ENCODE results near the gene AGER.
A peak's percentile ranks its signal among the peaks of the same experiment; 100 is the strongest.
"Not testable (repeated sequence)": the region's sequence is repeated elsewhere in the genome, so short reads cannot be mapped to it uniquely, and the experiment has no call there.

Gene AGER

DNA sequence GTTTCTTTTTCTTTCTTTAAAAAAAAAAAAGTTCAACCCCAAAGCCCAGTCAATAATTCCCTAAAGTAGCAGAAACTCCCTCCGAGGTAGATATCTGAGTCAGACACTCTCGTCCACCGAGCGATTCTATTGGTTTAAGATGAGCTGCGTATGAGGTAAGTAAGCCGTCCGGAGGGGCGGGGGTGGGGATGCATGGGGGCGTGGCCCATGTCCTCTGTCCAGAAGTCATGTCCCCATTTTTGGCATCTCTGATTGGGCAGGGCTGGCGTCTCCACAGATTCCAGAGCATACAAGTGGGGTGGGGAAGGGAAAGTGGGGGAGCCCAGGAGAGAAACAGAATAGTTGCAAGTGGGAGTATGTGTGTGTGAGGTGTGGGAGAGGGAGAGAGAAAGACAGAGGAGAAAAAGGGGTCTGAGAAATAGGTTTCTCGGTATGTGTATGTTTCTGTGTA lies 1.7 kb upstream of the AGER start:
- DNase-seq = not testable (repeated sequence)

DNA sequence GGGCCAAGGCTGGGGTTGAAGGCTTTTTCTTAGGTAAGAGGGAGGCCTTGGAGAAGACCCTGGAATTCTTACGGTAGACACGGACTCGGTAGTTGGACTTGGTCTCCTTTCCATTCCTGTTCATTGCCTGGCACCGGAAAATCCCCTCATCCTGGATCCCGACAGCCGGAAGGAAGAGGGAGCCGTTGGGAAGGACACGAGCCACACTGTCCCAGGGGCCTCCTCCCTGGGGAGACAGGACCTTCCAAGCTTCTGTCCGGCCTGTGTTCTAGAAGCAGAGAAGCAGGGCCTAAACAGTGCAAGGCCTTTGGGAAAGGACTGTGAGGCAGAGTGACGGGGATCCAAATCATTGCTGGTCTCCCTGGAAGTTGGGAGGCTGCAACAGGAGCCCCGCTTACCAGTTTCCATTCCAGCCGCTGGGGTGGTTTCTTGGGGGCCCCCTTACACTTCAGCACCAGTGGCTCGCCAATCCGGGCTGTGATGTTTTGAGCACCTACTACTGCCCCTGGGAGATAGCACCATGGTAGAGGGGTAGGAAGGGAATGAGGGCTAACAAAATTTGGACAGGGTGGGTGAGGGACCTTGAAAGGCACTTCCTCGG lies 470 bp downstream of the AGER start:
- DNase-seq = no peak

DNA sequence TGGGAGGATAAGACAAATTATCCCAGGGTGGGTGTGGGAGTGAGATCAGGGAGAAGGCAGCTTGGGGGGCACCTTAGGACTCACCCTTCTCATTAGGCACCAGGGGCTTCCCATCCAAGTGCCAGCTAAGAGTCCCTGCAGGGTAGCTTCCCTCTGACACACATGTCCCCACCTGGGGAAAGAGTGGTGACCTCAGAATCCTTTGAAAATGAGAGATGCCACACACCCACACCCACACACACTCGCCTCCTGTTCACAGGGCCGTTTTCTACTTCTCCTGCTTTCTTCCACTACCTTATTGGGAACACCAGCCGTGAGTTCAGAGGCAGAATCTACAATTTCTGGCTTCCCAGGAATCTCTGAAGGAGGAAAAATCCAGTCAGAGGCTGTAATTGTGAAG lies 1.0 kb downstream of the AGER start:
- no peak for DNase-seq

DNA sequence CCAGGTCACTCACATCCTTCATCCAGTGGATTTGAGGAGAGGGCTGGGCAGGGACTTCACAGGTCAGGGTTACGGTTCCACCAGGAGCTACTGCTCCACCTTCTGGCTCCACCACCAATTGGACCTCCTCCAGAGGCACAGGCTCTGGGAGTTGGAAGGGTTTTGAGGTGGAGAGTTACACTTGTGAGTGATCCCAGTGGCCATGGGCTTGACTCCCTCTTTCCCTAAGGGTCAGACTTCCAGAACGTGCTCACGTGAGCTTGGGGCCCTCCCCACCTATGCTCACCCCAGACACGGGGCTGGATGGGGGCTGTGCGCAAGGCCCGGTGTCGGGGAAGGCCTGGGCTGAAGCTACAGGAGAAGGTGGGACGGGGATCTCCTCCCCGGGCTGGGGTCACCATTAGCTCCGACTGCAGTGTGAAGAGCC lies 1.5 kb downstream of the AGER start:
- no peak for DNase-seq

DNA sequence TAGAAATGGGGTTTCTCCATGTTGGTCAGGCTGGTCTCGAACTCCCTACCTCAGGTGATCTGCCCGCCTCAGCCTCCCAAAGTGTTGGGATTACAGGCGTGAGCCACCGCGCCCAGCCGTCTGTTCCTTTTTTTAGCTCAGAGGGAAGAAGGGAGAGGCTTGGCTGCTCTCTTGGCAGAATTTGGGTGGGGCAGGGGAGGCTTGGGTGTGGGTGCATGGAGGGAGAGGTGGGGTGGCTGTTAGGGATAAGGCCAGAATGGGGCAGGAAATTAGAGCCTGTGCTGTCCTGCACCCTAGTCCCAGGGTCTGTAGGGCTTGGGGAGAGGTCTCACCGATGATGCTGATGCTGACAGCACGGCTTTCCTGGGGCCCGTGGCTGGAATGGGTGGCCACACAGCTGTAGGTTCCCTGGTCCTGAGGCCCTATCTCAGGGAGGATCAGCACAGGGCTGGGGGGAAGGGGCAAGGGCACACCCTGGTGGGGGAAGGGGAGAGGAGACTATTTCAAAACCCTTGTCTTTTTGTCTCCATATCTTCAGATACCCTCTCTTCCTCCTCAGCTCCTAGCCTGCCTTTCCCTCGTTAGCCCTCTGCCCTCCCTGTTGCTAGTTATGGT lies 2.0 kb downstream of the AGER start:
- no peak for DNase-seq

DNA sequence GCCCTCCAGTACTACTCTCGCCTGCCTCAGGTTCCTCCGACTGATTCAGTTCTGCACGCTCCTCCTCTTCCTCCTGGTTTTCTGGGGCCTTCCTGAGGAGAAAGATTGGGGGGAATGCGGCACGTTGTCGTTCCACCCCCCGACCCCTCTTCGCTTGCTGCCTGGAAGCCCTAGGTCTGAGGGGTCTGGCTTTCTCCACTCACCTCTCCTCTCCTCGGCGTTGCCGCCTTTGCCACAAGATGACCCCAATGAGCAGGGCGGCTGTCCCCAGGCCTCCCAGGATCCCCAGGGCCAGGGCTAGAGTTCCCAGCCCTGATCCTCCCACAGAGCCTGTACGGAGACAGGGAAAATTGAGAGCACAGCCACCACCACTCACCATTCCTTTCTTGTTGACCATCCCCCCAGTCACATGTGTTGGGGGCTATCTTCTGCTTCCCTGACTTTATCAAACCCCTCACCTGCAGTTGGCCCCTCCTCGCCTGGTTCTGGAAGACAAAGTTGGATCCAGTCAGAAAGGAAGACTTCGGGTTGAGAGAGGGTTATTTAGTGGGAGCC lies 2.8 kb downstream of the AGER start:
- no peak for DNase-seq

DNA sequence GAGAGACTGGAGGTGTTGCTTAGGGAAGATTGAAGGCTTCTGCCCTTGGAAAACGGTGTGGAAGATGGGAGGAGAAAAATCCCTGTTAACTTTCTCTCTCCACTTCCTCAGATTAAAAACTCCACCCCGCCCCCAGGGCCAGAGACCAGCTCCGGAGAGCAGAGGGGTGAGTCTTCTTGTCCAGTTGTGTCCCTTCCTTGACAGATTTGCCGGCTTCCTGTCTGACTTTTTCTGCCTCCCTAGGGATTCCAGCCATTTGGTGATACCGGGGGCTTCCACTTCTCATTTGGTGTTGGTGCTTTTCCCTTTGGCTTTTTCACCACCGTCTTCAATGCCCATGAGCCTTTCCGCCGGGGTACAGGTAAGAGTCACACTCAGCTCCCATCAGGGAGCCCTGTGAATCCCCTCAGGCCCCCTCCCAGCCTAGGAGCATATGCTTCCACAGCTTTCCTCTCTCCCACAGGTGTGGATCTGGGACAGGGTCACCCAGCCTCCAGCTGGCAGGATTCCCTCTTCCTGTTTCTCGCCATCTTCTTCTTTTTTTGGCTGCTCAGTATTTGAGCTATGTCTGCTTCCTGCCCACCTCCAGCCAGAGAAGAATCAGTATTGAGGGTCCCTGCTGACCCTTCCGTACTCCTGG lies 4.2 kb downstream of the AGER start:
- DNase-seq = no peak

DNA sequence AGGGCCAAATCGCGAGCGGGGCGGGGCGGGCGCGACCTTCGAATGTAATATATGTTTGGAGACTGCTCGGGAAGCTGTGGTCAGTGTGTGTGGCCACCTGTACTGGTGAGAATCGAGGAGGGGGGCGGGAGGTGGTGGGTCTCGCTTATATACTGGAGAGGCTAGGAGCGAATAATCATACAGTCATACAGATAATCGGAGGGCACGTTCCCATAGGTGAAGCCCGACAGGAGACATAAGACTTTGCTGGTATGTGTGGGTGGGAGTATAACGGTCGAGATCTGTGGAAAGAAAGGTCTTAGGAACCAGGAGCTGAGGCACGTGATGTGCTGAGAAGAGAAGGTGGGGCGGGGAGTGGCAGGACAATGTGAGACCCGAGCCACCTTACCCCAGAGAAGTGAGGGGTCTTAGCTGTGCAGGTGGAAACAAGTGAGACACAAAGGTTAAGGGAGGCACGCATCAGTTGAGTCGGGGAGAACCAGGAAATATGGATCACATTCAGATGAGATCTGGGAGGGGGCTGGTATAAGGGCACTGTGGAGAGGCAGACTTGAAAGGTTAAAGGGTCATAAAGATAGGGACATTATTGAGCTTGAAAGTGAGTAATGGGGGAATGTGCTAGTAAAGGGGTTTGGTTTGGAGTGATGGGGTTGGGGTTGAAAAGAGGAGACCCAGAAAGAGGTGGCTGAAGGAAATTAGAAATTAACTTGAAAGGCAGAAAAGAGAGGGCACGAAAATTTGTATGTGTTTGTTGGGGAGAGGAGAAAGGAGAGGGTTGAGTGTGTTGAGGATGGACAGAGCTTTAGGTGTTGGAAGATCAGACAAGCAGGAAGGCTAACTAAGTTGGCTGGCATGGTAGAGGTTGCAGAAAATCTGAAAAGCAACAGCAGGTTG lies 5.3 kb downstream of the AGER start:
- DNase-seq = no peak

DNA sequence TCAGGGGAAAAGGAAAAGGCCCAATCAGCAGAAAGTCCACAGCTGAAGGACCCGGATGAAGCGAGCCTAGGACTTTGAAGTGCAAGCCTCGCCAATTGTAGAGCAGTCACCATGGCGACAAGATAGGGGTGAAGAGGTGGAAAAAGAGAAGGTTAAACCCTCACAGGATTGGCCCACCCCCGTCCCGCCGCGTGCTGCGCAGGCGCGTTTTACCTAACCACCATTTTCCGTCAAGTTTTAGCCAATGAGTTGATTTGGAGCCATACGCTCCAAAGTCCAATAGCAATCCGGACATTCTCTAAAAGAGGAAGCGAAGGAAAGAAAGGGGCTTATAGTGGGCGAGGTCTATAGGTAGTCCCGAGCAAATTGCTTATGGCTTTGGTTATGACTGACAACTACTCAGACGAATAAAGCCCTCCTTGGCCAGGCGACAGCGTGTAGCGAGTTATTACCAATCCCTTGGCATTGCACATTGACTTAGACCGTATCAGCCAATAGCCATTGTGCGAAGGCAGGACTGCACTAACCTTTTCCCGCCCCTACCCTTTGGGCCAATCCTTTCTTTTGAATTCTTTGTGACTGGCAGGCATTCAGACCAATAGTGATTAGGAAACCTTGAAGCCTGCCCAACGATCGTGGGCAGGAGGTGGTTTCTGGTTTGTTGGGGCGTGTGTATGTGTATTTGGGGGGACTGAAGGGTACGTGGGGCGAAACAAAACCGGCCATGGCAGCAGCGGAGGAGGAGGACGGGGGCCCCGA lies 6.1 kb downstream of the AGER start, which contains the start of gene RNF5:
Gene RNF5 (plus strand): TSS at position 618 of the 759 bp plus-strand sequence. CDS start 107 bp downstream, at position 725.
- DNase-seq = peak; percentile 99

DNA sequence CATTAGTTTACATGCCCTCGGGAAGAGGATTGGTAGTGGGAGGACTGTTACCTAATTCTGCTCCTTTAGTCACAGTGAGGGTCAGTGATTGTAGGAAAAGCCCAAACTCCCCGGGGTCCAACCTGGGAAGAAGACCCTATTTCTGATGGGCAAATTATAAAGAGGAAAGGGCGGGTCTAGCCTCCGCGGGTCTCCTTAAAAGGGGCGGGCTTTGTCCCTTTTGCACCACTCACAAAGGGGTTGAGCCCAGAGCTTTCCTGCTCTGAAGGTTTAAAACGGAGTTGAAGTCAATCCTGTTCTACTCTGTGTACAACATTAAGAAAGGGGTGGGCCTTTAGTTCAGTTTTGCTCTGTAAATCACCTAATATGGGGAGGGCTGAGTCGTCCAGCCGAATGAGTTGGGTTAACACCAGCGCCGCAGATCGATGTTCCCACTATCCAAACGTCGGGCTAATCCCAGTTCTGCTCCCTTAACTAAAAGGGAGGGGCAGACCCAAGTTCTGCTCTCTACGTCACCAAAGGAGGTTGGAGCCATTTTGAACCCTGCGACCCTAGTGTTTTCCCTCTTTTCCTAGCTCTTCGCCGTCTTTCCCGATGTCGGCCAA lies 6.8 kb downstream of the AGER start:
- DNase-seq = peak; percentile 63

DNA sequence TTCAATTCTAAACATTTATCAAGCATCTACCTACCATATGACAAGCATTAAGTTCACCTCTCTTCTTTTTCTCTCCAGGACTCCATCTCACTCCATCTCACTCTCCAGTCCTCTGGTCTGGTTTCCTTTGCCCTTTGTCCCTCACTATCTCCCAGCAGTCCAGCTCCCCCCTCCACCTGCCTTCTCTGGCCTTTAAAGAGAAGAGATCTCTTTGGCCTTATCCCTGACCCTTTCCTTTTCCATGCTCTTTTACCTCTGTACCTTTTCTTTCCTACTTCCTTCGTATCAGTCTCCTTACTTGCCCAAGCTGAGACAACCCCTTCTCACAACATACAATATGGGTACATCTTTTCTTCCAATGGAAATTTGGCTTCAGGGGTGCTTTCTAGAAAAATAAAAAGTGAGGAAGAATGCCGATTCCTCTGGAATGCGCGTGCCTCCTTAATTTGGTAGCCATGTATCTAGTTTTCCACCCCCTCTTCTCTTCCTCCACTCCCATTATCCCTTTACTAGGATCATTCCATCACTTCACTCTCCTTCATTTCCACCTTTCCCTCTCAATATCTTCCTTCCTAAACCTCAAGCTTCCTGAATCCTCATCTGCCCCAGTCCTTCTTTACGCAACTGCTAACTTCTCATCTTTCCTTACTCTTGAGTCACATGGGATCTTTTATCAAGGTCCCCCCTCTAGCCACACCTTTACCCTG lies 7.4 kb downstream of the AGER start:
- DNase-seq = no peak

DNA sequence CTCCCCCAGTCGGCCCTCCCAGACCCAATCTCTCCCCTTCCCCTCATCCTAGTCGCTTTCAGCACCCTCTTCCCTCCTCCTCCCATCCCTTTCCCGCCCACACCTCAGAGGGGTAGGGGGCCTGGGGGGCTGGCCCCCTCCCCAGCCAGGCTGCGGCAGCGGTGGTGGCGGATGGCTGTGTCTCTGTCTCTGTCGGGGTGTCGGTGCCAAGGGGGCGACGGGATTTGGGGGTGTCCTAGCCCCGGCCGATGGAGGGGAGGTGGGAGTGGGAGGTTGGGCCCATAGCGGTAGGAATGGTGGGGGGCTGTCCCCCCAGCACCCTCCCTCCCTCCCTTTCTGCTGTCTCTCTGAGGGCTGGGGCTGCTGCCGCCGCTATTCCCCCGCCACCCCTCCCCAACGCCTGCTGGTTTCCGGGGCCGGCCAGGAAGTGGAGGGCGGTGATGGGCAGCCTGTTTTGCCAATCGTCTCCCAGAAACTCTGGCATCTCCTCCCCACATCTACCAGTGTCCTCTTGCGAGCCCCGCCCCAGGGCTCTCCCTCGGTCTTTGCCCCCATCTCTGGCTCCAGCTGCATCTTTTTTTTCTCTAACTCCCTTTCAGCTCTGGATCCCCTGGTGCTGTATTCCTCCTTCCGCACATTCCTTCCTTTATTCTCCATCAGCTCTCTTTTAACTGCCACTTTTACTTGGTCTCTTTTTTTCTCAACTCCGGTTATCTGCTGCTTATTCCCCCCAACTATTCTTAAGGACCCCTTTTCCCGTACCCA lies 8.2 kb downstream of the AGER start, which contains the start of gene AGPAT1:
Gene AGPAT1 (minus strand): TSS at position 374 of the 765 bp plus-strand sequence. CDS start 4,588 bp downstream, outside the sequence.
- peak; percentile 98 for DNase-seq

DNA sequence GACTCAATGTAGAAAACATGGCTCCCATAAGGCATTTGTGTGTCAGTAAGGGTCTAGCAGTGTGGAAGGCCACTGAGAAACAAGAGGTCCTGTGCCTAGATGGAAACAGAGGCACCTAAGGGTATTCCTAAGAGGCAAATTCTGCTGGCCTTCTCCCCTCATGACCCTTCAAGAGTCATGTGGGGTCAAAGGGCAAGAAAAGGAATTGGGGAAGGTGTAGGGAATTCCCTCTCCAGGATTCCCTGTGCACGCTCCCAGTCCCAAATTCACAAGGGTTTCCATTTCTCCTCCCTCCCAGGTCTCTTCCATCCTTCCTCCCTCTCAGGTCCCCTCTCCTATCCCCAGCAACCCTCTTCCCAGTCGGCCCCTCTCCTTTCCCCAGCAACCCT lies 8.7 kb downstream of the AGER start:
- no peak for DNase-seq

DNA sequence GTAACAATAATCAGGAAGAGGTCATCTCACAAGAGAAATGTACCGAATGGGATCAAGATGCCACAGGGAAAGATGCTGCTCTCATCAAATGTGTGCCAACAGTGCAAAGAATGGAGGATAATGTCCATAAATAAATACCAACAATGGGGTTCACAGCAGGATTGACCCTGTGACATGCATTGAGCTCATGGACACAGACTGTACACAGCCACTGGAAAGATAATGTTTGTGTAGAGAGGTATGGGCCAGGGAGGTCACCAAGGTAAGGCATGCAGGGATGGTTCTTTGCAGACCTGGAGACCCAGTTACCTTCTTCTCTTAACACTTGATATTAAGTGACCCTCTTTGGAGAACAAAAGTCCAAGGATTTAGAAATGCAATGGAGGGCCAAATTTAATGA lies 9.6 kb downstream of the AGER start:
- no peak for DNase-seq

DNA sequence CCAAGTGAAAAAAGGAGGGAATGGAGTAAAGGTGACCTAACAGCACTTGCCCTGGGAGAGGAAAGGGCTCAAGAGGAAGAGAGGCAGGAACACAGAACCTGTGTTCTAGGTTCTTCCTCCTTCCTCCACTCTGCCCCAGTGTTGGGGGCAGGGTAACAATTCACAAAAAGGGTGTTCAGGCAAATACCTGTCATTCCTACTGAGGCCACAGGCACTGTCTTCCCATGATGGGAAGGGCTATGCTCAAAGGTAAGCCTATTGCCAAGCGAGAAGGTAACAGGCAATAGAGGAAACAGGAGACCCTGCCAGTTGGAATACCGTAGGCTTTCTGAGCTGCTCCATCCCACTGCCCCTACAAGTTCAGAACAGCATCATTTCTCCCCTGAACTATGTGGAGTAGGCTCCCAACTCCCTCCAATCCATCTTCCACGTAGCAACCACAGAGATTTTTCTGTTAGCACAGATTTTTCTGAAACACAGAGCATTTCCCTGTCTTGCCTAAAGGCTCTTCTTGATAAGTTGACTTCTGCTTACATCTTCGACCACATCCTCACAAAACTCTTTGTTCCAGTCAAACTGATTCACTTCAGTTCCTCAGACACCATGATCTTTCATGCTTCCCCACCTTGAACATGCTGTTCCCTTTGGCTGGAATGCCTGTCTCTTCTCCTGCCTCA lies 10.9 kb downstream of the AGER start:
- DNase-seq = no peak

DNA sequence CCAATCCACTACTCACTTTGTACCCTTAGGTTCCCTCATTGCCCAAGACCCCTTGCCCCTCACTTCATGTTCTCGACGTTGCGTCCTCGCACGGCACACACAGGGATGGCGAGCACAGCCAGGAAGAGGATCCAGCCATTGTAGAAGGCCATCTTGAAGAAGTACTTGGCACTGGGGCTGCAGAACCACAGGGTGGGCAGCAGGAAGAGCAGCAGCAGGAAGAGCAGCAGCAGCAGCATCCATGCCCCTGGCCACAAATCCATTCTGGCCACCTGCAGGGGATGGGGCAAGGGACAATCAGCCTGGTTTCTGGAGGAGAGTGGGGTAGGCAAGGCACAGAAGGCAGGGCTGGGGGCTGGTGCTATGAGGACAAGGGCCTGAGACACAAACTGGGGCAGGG lies 12.8 kb downstream of the AGER start:
- DNase-seq = no peak

DNA sequence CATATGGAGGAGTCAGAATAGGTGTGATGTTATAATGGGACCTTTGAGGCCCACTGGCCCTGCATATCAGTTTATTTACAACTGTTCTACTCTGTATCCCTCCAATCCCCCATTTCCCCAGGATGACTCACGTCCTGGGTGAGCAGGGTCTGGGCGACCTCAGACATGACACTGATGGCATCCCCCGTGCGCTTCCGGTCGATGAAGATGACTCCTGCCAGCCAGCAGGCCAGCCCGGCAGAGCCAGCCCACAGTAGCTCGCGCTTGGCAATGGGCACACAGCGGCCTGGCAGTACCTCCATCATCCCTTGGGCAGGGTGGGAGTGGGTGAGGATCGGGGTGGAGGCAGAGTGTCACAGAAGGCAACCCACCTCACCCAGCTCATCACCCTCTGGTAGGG lies 13.8 kb downstream of the AGER start:
- DNase-seq = no peak

DNA sequence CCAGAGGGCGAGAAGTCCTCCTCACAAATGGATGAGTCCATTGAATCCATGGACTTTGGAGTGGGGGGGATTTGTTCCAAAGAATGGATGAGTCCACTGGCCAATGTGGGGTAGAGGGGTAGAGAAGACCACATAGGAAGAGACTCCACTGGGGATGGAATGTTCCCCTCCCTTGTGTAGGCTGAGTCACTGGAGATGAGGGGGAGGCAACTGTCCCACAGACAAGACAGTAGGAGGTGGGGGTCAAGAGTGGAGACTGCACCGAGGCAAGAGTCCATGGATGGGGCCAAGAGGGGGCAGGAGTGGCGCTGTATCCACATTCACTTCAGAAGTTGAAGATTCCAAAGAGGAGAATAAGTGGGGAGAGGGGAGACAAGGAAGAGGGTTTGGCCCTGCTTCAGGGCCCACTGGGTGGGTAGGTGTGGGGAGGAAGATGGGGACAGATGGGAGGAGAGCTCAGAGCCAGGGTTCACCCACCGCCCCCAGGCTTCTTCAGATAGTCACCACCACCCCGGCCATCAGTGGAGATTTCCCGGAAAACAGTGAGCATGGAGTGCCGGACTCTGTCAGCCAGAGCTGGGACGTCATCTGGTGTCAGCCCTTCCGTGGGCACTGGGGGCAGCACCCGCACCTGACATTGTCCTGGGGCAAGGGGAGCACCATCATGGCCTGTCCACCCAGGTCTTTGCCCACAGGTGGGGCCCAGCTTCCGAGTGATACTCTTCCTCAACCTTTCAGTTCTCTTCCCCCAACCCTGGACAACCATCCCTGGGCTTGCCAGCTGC lies 15.1 kb downstream of the AGER start:
- DNase-seq = no peak

DNA sequence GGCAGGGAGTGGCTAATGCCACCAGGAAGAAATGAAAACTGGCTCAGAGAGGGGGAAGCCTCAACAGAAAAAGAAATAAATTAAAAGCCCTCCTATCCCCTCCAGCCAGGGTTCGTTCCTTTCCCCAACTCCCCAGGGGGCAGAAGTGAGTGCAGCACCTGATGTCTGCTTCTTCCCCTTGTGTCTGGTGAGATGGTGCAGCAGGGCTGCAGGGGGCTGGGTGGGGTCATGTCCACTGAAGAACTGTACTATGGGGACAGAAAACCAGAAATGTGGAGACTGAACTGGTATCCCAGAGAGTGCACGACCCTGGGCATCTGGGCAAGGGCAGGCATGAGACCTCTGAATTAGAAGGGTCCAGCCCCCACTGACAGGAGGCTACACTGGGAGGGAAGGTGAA lies 15.7 kb downstream of the AGER start:
- DNase-seq = no peak
